OCI-LY7 (cell line): ENCODE data around the gene TBC1D1. TPM values are rescaled to one million over a fixed set of nuclear protein-coding genes. Genes with fewer than 3 reads are reported as not detected.

Source experiments
- BruUV-seq: library from RNA; stranded (reverse); fragments of 400-500 nt; replicated peaks from 2 replicates; lab custom pipeline; 2021; lab: Mats Ljungman, UMichigan
- CTCF ChIA-PET: fragments of 300-600 bp; sonication (Branson Sonifier 250); formaldehyde crosslinking; loops from one replicate; lab custom pipeline; 2022; ENCODE audit warnings: antibody characterized with exemption; ENCODE audit not compliant: unreplicated experiment; lab: Charles Lee
- POLR2A ChIA-PET: fragments of 300-600 bp; sonication (Branson Sonifier 250); formaldehyde crosslinking; loops from one replicate; lab custom pipeline; 2022; ENCODE audit warnings: antibody characterized with exemption; lab: Charles Lee
- DNase-seq: peaks from one replicate; pipeline ENCODE4 v3.0.0-alpha.2; 2015; ENCODE audit warnings: low spot score
- H2AFZ ChIP-seq: fragments of 200-600 bp; sonication (generic), shearing (Covaris generic); 2 replicates; pipeline ENCODE4 v1.6.1; 2014; ENCODE audit warnings: mild to moderate bottlenecking, antibody characterized with exemption, low read length, moderate library complexity
- H3K27ac ChIP-seq: fragments of 200-600 bp; sonication (generic); 2 replicates; pipeline ENCODE4 v1.5.1; 2014; ENCODE audit warnings: mixed run types, low read depth, mild to moderate bottlenecking, moderate library complexity, low read length, inconsistent platforms; ENCODE audit not compliant: poor library complexity, severe bottlenecking
- H3K36me3 ChIP-seq: fragments of 200-600 bp; sonication (generic); 2 replicates; pipeline ENCODE4 v1.6.1; 2014; ENCODE audit warnings: mild to moderate bottlenecking, antibody characterized with exemption, low read length, moderate library complexity, mixed read lengths; ENCODE audit not compliant: insufficient read depth
- H3K4me1 ChIP-seq: fragments of 200-600 bp; sonication (generic); 2 replicates; pipeline ENCODE4 v1.5.1; 2014; ENCODE audit warnings: mild to moderate bottlenecking, low read length; ENCODE audit not compliant: insufficient read depth, poor library complexity, severe bottlenecking
- H3K4me2 ChIP-seq: fragments of 200-600 bp; sonication (generic); 2 replicates; pipeline ENCODE4 v1.6.1; 2014; ENCODE audit warnings: mild to moderate bottlenecking, low read length
- H3K4me3 ChIP-seq: fragments of 200-600 bp; sonication (generic); 2 replicates; pipeline ENCODE4 v1.5.1; 2014; ENCODE audit warnings: mild to moderate bottlenecking, low read depth, low read length; ENCODE audit not compliant: poor library complexity, severe bottlenecking
- H3K79me2 ChIP-seq: fragments of 200-600 bp; sonication (generic); 2 replicates; pipeline ENCODE4 v1.6.1; 2016; ENCODE audit warnings: low read depth, mild to moderate bottlenecking, low read length, moderate library complexity, mixed read lengths; ENCODE audit not compliant: insufficient read depth
- H3K9me2 ChIP-seq: fragments of 200-600 bp; sonication (generic); 2 replicates; pipeline ENCODE4 v1.6.1; 2016; ENCODE audit warnings: mild to moderate bottlenecking, low read length, mixed read lengths; ENCODE audit not compliant: insufficient read depth
- H3K9me3 ChIP-seq: fragments of 200-600 bp; sonication (generic); 2 replicates; pipeline ENCODE4 v1.6.1; 2014; ENCODE audit warnings: mild to moderate bottlenecking, mixed run types, low read length, mixed read lengths
- H4K20me1 ChIP-seq: fragments of 200-600 bp; sonication (generic); 2 replicates; pipeline ENCODE4 v1.6.1; 2014; ENCODE audit warnings: mild to moderate bottlenecking, antibody characterized with exemption, low read length, moderate library complexity, mixed read lengths; ENCODE audit not compliant: insufficient read depth
- CTCF ChIP-seq: fragments of 200-600 bp; sonication (generic); conservative IDR thresholded peaks from 2 replicates; pipeline ENCODE4 v1.5.1; 2014; ENCODE audit warnings: mild to moderate bottlenecking, antibody characterized with exemption, low read length, moderate library complexity, mixed read lengths
- EZH2phosphoT487 ChIP-seq: fragments of 200-600 bp; sonication (generic); IDR thresholded peaks from 2 replicates; pipeline ENCODE4 v1.6.1; 2018; ENCODE audit warnings: low read depth, borderline replicate concordance, mild to moderate bottlenecking, mixed run types, antibody characterized with exemption, low read length, moderate library complexity, mixed read lengths
- intact Hi-C: fragments of 100-400 bp; cut with micrococcal nuclease; formaldehyde crosslinking; loops from one replicate; pipeline ENCODE4 v1.10.0; 2022; ENCODE audit not compliant: unreplicated experiment
- total RNA-seq, 2 experiments: library from RNA; depleted of rRNA in 1 of 2; stranded (reverse); fragments of >200 nt in 1 of 2; shearing (Covaris generic) in 1 of 2; gene quantifications; 2 replicates each; pipeline ENCODE4 v1.2.3, GENCODE V29; 2014 to 2022

Gene TBC1D1
- total RNA-seq, 2 experiments from 2014 or later, result 539 to 545 TPM

- POLR2A ChIA-PET, result no interaction called here
- no peak for DNase-seq
- Histone ChIP-seq H3K9me2 (no peaks in the 10 kb centered on the region), H3K9me3 (no peaks in the 10 kb centered on the region), H3K79me2 (no peaks in the 10 kb centered on the region; the same call in 1 of the 2 replicates), H3K4me2 (no peak overlapping the region), H4K20me1 (no peaks in the 10 kb centered on the region), H2AFZ (no peak overlapping the region), H3K36me3 (peaks cover 99% of the 10 kb centered on the region), H3K4me3 (no peak overlapping the region), H3K27ac (no peak overlapping the region), H3K4me1 (no peaks in the 10 kb centered on the region)
- intact Hi-C loops, result no loop called here
- CTCF ChIA-PET, result no interaction called here
- no TSS peak for BruUV-seq
- TF ChIP-seq EZH2phosphoT487 (no peak), CTCF (no peak)
These were observed 154.6 kb downstream of the TBC1D1 start for GRCh38 chr4:38045289-38045988.

- Histone ChIP-seq H3K27ac (no peak overlapping the region), H2AFZ (no peak overlapping the region), H3K36me3 (peaks cover 99% of the 10 kb centered on the region), H3K4me2 (no peak overlapping the region), H3K9me3 (no peaks in the 10 kb centered on the region), H3K9me2 (no peaks in the 10 kb centered on the region), H4K20me1 (no peaks in the 10 kb centered on the region), H3K4me1 (no peaks in the 10 kb centered on the region), H3K79me2 (no peaks in the 10 kb centered on the region), H3K4me3 (no peak overlapping the region)
- BruUV-seq, result no TSS peak
- TF ChIP-seq EZH2phosphoT487, result no peak
- no peak for TF ChIP-seq CTCF
- intact Hi-C loops, result no loop called here
- ChIA-PET CTCF (no interaction called here), POLR2A (interaction anchor here (0.6 kb wide), 1 partner anchor 195 kb away, joined by 4 read pairs; no protein-coding TSS in a partner anchor)
- no peak for DNase-seq
These were observed 156.0 kb downstream of the TBC1D1 start for GRCh38 chr4:38046727-38047489.
